Esophagus (tissue), 2 donors: Measurements from ENCODE around the gene XPC. TPM values are rescaled to one million over a fixed set of nuclear protein-coding genes. Genes with fewer than 3 reads are reported as not detected.

Experiments
- H3K27ac ChIP-seq, 2 donors: one replicate each; pipeline ENCODE4 v1.5.1; 2013; ENCODE audit warnings: low read depth in 2 of 2, mild to moderate bottlenecking in 2 of 2, inconsistent platforms in 1 of 2, low read length in 1 of 2, moderate library complexity in 1 of 2
- H3K27me3 ChIP-seq, 2 donors: one replicate each; pipeline ENCODE4 v1.6.1; 2013; ENCODE audit warnings: low read length in 2 of 2, control low read depth in 1 of 2, mild to moderate bottlenecking in 1 of 2; ENCODE audit not compliant: insufficient read depth in 2 of 2, control insufficient read depth in 1 of 2
- H3K36me3 ChIP-seq, 2 donors: one replicate each; pipeline ENCODE4 v1.6.1; 2013; ENCODE audit warnings: low read length in 1 of 2; ENCODE audit not compliant: control insufficient read depth in 2 of 2, insufficient read depth in 2 of 2
- H3K4me1 ChIP-seq, 2 donors: one replicate each; pipeline ENCODE4 v1.6.1; 2013; ENCODE audit warnings: low read length in 1 of 2; ENCODE audit not compliant: control insufficient read depth in 2 of 2, insufficient read depth in 2 of 2
- H3K4me3 ChIP-seq, 2 donors: one replicate each; pipeline ENCODE4 v1.5.1; 2013; ENCODE audit warnings: low read length in 2 of 2, mild to moderate bottlenecking in 2 of 2, low read depth in 1 of 2, moderate library complexity in 1 of 2
- H3K9me3 ChIP-seq, 2 donors: one replicate each; pipeline ENCODE4 v1.6.1; 2013; ENCODE audit warnings: mild to moderate bottlenecking in 2 of 2, low read depth in 1 of 2, low read length in 1 of 2, moderate library complexity in 1 of 2; ENCODE audit not compliant: control insufficient read depth in 2 of 2, insufficient read depth in 1 of 2
- WGBS, 2 donors: extraction: QIAGEN DNeasy Blood & Tissue Kit; methylation state at CpG; one replicate each; pipeline ENCODE4 v1.1.7; 2013; 5-methylcytosine and 5-hydroxymethylcytosine counted together
- polyA plus RNA-seq, 2 donors: library from polyadenylated mRNA; stranded (reverse); fragments of 200-250 nt; gene quantifications; one replicate each; pipeline ENCODE4 v1.2.3, GENCODE V29; 2013
- donor health status: healthy with polysubstance abuse.
- donor health status: Bipolar disorder and iron deficiency.

XPC gene
- polyA plus RNA-seq, 2 donors: 12.1 to 12.6 TPM

DNA sequence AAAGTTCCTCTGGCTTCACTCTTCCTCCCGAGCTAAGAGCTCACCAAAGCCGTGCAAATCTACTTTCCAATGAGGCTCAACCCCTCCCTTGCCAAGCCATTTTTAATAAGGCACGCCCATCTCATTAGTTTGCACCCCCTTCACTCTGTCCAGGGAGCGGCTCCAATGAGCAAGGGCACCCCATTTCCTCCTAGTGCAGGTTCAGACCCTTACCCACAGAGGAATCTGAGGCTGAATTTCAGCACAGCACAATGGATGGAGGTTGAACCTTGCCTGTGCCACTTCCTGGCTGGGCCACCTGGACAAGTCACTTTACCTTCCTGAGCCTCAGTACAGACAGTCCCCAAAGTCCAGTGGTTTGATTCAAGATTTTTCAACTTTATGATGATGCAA lies 25.4 kb downstream of the XPC start:
- WGBS, 2 donors: 74 to 77% methylated on average over 4 of the region's 4 CpGs
- no peaks in the 10 kb centered on the region for H3K27me3 ChIP-seq
- no peaks in the 10 kb centered on the region for H3K9me3 ChIP-seq
- H3K4me3 ChIP-seq: no peak overlapping the region
- H3K4me1 ChIP-seq: no peaks in the 10 kb centered on the region
- no peak overlapping the region for H3K27ac ChIP-seq
- peaks cover 16 to 34% of the 10 kb centered on the region in 2 donors for H3K36me3 ChIP-seq

DNA sequence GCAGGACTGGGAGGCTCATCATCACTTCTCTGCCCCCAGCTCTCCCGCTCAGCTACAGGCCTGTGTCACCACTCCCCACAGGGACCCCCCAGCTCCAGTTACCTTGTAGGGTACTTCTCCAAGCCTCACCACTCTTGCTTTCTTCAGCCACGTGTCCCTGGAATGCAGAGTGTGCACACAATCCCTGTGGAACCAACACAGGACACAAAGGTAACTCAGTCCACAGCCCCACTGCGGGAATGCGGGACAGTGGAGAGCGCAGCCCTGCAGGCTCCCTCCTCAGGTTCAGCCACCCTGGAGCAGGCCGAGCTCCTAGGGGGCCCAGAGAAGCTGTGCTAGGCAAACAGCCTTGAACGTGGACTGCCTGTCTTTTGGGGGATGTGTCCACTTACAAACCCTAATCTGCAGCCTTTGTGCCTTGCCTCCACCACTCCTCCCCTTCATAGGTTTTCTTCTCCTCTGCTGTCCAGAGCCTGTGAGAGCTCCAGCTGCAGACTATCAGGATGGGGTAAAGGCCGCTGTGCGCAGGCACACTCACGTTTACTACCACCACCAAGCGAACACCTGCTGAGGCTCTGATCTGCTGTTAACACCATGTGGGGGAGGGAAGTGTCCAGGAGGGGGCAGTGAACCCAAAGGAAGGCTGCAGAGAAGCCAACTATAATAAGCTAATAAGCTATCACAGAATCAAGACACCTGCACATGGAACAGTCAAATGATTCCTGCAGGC lies 26.0 kb downstream of the XPC start:
- H3K4me3 ChIP-seq: no peak overlapping the region
- no peaks in the 10 kb centered on the region for H3K4me1 ChIP-seq
- H3K27me3 ChIP-seq: no peaks in the 10 kb centered on the region
- H3K9me3 ChIP-seq: no peaks in the 10 kb centered on the region
- 86 to 88% methylated on average over 11 of the region's 11 CpGs for WGBS, 2 donors
- no peak overlapping the region for H3K27ac ChIP-seq
- H3K36me3 ChIP-seq: peaks cover 11 to 37% of the 10 kb centered on the region in 2 donors

GRCh38 chr3:14151471-14152083 lies 26.8 kb downstream of the XPC start:
- peaks cover 14 to 40% of the 10 kb centered on the region in 2 donors for H3K36me3 ChIP-seq
- WGBS, 2 donors: 90 to 92% methylated on average over 12 of the region's 12 CpGs

GRCh38 chr3:14150491-14151230 lies 27.7 kb downstream of the XPC start:
- H3K27me3 ChIP-seq: no peaks in the 10 kb centered on the region
- H3K4me3 ChIP-seq: no peak overlapping the region
- peaks cover 15 to 43% of the 10 kb centered on the region in 2 donors for H3K36me3 ChIP-seq
- H3K27ac ChIP-seq: no peak overlapping the region
- H3K9me3 ChIP-seq: no peaks in the 10 kb centered on the region
- 93% methylated on average over 9 of the region's 9 CpGs for whole genome bisulfite sequencing, 2 donors
- H3K4me1 ChIP-seq: peaks cover 0 to under 1% of the 10 kb centered on the region in 2 donors

More at GRCh38 chr3:14151471-14152083, 26.8 kb downstream of the XPC start:
- Histone ChIP-seq H3K9me3 (no peaks in the 10 kb centered on the region), H3K27me3 (no peaks in the 10 kb centered on the region), H3K4me1 (no peaks in the 10 kb centered on the region), H3K27ac (no peak overlapping the region), H3K4me3 (no peak overlapping the region)

- 94 to 97% methylated on average over 9 of the region's 9 CpGs for WGBS, 2 donors
- Histone ChIP-seq H3K27ac (no peak overlapping the region), H3K27me3 (no peaks in the 10 kb centered on the region), H3K4me3 (no peak overlapping the region), H3K9me3 (no peaks in the 10 kb centered on the region), H3K4me1 (peaks cover 0 to 4% of the 10 kb centered on the region in 2 donors), H3K36me3 (peaks cover 15 to 47% of the 10 kb centered on the region in 2 donors)
These were observed 28.3 kb downstream of the XPC start for GRCh38 chr3:14150078-14150477.

- Histone ChIP-seq H3K9me3 (no peaks in the 10 kb centered on the region), H3K27me3 (no peaks in the 10 kb centered on the region), H3K4me3 (no peak overlapping the region), H3K4me1 (peaks cover 0 to 9% of the 10 kb centered on the region in 2 donors), H3K36me3 (peaks cover 12 to 39% of the 10 kb centered on the region in 2 donors), H3K27ac (no peak overlapping the region)
- WGBS, 2 donors: 82 to 83% methylated on average over 28 of the region's 28 CpGs
These were observed 30.1 kb downstream of the XPC start for GRCh38 chr3:14148041-14148985.

DNA sequence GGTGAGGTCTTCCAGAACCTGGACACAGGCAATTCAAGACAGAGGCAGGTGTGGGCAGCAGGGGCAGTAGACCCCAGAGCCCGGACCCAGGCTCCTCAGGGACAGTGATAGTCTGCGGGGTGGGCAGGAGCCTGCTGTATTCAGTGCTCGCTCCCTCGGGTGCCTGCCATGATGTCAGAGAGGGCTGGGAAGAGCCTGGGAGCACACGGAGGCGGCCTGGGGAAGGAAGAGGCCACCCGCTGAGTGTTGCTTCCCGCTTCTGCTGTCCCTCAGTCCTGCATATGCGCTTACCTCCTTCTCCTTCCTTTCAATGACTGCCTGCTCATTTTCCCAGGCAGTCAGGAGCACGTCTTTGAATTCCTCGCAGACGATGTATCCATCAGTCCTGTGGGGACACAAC lies 30.8 kb downstream of the XPC start:
- no peak overlapping the region for H3K4me3 ChIP-seq
- 83 to 86% methylated on average over 12 of the region's 12 CpGs for WGBS, 2 donors
- H3K27me3 ChIP-seq: no peaks in the 10 kb centered on the region
- no peaks in the 10 kb centered on the region for H3K9me3 ChIP-seq
- H3K4me1 ChIP-seq: peaks cover 0 to 9% of the 10 kb centered on the region in 2 donors
- no peak overlapping the region for H3K27ac ChIP-seq
- H3K36me3 ChIP-seq: peaks cover 12 to 38% of the 10 kb centered on the region in 2 donors

GRCh38 chr3:14147066-14147435 lies 31.4 kb downstream of the XPC start:
- 77 to 92% methylated on average over 5 of the region's 5 CpGs for WGBS, 2 donors
- peaks cover 7 to 35% of the 10 kb centered on the region in 2 donors for H3K36me3 ChIP-seq
- H3K4me1 ChIP-seq: peaks cover 0 to 9% of the 10 kb centered on the region in 2 donors
- no peak overlapping the region for H3K27ac ChIP-seq
- H3K27me3 ChIP-seq: no peaks in the 10 kb centered on the region
- no peak overlapping the region for H3K4me3 ChIP-seq
- no peaks in the 10 kb centered on the region for H3K9me3 ChIP-seq
